RWPE2 (cell line): ENCODE data around the gene ERBB2.
A peak's percentile ranks its signal among the peaks of the same experiment; 100 is the strongest.

Experiments used
- ATAC-seq: fragments of 200-7000 bp; cut with Tn5 transposase; 3 replicates; pipeline ENCODE4 v1.9.1; 2021; ENCODE audit warnings: low read depth
- DNase-seq: peaks from one replicate; pipeline ENCODE4 v3.0.0-alpha.2; 2020; ENCODE audit warnings: low spot score
- H3K27ac ChIP-seq: fragments of 450-650 bp; 2 replicates; pipeline ENCODE4 v1.5.1; 2017; ENCODE audit warnings: mild to moderate bottlenecking; ENCODE audit not compliant: poor library complexity, severe bottlenecking
- H3K27me3 ChIP-seq: fragments of 250-450 bp; sonication (Bioruptor Pico); 2 replicates; pipeline ENCODE4 v1.5.1; 2021; ENCODE audit warnings: mild to moderate bottlenecking, moderate library complexity; ENCODE audit not compliant: insufficient read depth, poor library complexity, severe bottlenecking
- H3K36me3 ChIP-seq: fragments of 250-450 bp; sonication (Bioruptor Pico); 2 replicates; pipeline ENCODE4 v1.5.1; 2020; ENCODE audit warnings: low read depth, mild to moderate bottlenecking, moderate library complexity
- H3K4me1 ChIP-seq: fragments of 250-450 bp; sonication (Bioruptor Pico); 2 replicates; pipeline ENCODE4 v1.5.1; 2021; ENCODE audit warnings: mild to moderate bottlenecking, moderate library complexity; ENCODE audit not compliant: insufficient read depth, poor library complexity, severe bottlenecking
- H3K4me3 ChIP-seq: fragments of 250-450 bp; sonication (Bioruptor Pico); 2 replicates; pipeline ENCODE4 v1.5.1; 2021; ENCODE audit warnings: mild to moderate bottlenecking, moderate library complexity; ENCODE audit not compliant: severe bottlenecking
- H3K9me3 ChIP-seq: fragments of 250-450 bp; sonication (Bioruptor Pico); 2 replicates; pipeline ENCODE4 v1.5.1; 2021; ENCODE audit warnings: mild to moderate bottlenecking, moderate library complexity; ENCODE audit not compliant: severe bottlenecking
- TF ChIP-seq, protein P1 (sequence below): fragments of 450-650 bp; IDR thresholded peaks from one replicate; pipeline ENCODE4 v1.5.1; 2017; ENCODE audit warnings: mild to moderate bottlenecking, moderate library complexity; ENCODE audit not compliant: poor library complexity, severe bottlenecking

ERBB2 gene

DNA sequence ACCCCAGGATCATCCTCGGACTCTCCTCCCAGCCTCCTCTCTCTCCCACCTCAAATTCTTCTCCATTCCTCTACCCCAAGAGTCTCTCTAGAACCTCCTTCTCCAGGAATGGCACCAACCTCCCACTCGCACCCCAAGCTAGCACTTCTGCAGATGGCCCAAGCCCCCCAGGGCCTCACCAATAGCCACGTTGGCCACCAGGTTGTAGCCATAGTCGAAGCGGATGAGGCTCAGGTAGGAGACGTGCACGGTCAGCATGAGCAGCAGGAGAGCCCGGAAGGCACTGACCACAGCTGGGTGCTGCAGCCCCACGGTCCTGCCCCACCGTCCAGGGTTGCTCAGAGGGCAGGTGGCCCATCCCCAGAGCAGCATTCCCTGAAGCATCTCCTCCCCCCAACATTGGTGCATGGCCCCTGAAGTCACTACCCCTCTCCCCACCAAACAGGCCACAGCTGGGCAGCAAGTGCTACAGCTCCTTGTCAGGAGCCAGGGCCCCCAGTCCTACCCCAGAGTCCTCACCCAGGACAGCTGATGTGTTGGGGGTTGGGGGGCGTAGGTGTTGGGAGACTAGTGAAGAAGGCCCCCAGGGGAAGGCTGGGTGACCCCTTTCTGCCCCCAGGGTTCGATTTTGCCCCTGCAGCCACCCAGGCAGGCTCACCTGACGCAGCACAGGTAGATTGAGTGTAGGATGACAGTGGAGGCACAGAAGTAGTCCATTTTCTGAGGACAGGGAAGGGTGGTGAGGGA is 26.4 kb upstream of the ERBB2 start:
- Histone ChIP-seq H3K4me1 (no peaks in the 10 kb centered on the region), H3K4me3 (no peak overlapping the region), H3K9me3 (no peaks in the 10 kb centered on the region), H3K27me3 (peaks cover 3% of the 10 kb centered on the region), H3K36me3 (no peaks in the 10 kb centered on the region), H3K27ac (no peak overlapping the region)
- DNase-seq (no peak), ATAC-seq (no peak)
- TF ChIP-seq, protein P1, sequence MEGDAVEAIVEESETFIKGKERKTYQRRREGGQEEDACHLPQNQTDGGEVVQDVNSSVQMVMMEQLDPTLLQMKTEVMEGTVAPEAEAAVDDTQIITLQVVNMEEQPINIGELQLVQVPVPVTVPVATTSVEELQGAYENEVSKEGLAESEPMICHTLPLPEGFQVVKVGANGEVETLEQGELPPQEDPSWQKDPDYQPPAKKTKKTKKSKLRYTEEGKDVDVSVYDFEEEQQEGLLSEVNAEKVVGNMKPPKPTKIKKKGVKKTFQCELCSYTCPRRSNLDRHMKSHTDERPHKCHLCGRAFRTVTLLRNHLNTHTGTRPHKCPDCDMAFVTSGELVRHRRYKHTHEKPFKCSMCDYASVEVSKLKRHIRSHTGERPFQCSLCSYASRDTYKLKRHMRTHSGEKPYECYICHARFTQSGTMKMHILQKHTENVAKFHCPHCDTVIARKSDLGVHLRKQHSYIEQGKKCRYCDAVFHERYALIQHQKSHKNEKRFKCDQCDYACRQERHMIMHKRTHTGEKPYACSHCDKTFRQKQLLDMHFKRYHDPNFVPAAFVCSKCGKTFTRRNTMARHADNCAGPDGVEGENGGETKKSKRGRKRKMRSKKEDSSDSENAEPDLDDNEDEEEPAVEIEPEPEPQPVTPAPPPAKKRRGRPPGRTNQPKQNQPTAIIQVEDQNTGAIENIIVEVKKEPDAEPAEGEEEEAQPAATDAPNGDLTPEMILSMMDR, result no peak

DNA sequence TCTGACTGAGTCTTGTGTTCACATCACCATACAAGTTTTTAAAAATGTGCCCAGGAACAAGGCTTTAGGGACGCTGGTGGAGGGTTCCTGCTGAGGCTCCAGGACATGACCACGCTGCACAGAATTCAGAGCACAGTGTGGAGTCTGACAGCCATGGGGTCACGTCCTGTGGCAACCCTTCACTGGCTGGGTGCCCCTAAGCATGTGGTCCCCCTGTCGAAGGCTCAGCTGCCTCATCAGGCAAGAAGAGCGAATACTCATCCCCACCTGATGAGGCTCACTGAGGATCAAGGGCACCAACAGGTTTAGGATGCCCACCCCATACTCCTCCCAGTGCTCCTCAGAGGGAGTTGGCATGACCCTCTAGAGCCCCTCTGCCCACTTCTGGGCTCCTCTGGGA is 25.7 kb upstream of the ERBB2 start:
- DNase-seq (no peak), ATAC-seq (no peak)
- Histone ChIP-seq H3K4me1 (no peaks in the 10 kb centered on the region), H3K36me3 (no peaks in the 10 kb centered on the region), H3K9me3 (no peaks in the 10 kb centered on the region), H3K4me3 (no peak overlapping the region), H3K27ac (no peak overlapping the region), H3K27me3 (no peaks in the 10 kb centered on the region)
- TF ChIP-seq, protein P1, result no peak

DNA sequence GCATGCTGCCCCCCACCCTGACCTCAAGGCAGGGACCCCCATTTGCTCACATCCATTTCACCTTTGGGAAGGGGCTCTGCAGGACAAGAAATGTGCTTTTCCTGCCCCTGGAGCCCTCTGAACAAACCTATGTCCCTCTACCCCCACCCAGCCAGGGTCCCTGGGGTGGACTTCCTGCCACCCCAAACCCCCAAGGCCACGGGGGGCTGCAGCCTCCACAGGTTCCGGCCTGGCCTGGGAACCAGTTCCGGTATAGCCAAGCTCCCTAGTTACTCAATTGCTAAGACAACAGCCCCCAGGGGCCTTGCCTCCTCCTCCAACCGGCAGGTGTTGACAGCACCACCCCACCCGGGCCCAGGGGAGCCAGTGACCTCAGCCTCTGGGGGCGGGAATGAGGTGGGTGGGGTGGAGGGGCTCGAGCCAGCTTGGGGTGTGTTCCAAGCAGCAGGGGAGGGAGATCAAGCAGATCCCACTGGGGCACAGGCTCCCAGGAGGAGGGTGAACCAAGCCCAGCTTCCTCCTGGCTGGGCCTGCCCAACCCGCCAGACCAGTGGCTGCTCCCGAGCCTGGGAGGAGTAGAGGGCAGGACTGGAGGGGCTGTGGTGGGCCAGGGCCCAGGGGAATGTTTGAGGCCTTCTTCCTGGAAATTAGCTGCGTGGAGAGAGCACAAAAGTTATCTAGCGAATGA is 25.0 kb upstream of the ERBB2 start:
- Histone ChIP-seq H3K36me3 (no peaks in the 10 kb centered on the region), H3K27me3 (no peaks in the 10 kb centered on the region), H3K9me3 (no peaks in the 10 kb centered on the region), H3K4me1 (no peaks in the 10 kb centered on the region), H3K4me3 (no peak overlapping the region), H3K27ac (no peak overlapping the region)
- DNase-seq (no peak), ATAC-seq (peak; percentile 18; the same call in 2 of the 3 replicates)
- TF ChIP-seq, protein P1, result no peak

DNA sequence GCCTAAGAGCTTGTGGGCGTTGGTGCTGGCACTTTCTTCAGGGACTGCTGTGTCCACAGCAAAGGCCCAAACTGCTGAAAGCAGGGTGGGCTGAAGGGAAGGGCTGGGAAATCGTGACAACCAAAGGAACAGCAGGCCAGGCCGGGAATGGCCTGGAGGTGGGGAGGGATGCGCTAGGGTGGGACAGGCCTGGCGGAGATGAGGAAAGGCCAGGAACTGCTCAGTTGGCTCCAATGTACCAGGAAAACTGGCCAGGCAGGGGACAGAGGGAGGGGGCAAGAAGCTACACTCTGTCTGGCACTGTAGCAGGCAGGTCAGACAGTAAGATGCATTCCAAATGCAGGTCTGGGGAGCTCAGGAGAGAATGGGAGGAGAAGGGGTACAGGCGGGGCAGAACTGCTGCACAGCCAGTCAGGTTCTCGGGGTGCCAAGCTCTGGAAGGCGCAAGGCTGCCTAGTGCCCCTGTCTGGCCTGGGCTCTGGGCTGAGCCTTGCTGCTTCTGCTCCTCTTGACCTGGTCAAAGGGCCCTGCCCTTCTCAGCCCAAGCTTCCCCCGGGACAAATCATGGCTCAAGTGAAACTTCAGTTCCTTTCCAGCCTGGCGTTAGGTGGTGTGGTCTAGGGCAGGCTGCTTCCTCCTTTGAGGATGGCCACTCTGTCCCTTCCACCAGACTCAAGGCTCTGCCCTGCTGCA is 24.3 kb upstream of the ERBB2 start:
- Histone ChIP-seq H3K4me1 (no peaks in the 10 kb centered on the region), H3K9me3 (no peaks in the 10 kb centered on the region), H3K36me3 (no peaks in the 10 kb centered on the region), H3K27me3 (no peaks in the 10 kb centered on the region), H3K27ac (no peak overlapping the region), H3K4me3 (no peak overlapping the region)
- DNase-seq (no peak), ATAC-seq (no peak)
- TF ChIP-seq, protein P1, result no peak
